SK-N-SH treated with all-trans-retinoic acid at 6 μM for 48 hours (cell line): ENCODE measurements around the gene IL1R1.

Experiments
- ARNTL ChIP-seq: fragments of 450-650 bp; formaldehyde crosslinking; IDR thresholded peaks from 2 replicates; pipeline ENCODE4 v1.5.0; 2020; ENCODE audit warnings: low read depth, mild to moderate bottlenecking, moderate library complexity, borderline replicate concordance
- CSDC2 ChIP-seq: fragments of 250-450 bp; sonication (Bioruptor Pico); IDR thresholded peaks from 2 replicates; pipeline ENCODE4 v1.5.0; 2020; ENCODE audit warnings: mild to moderate bottlenecking, moderate library complexity
- ESRRG ChIP-seq: fragments of 250-450 bp; sonication (Bioruptor Pico); IDR thresholded peaks from 2 replicates; pipeline ENCODE4 v1.6.1; 2021; ENCODE audit warnings: mild to moderate bottlenecking
- ISL1 ChIP-seq: fragments of 250-450 bp; sonication (Bioruptor Pico); IDR thresholded peaks from 2 replicates; pipeline ENCODE4 v2.1.2; 2022; ENCODE audit warnings: mild to moderate bottlenecking, moderate library complexity
- PPARA ChIP-seq: fragments of 250-450 bp; sonication (Bioruptor Pico); IDR thresholded peaks from 2 replicates; pipeline ENCODE4 v1.5.0; 2020; ENCODE audit warnings: mild to moderate bottlenecking, borderline replicate concordance
- RARB ChIP-seq: fragments of 250-450 bp; sonication (Bioruptor Pico); IDR thresholded peaks from 2 replicates; pipeline ENCODE4 v1.8.0; 2021; ENCODE audit warnings: mild to moderate bottlenecking, moderate library complexity
- ZNF565 ChIP-seq: fragments of 450-650 bp; formaldehyde crosslinking; conservative IDR thresholded peaks from 2 replicates; pipeline ENCODE4 v1.5.0; 2020; ENCODE audit warnings: low read depth, mild to moderate bottlenecking, moderate library complexity
- ZNF70 ChIP-seq: fragments of 450-650 bp; formaldehyde crosslinking; IDR thresholded peaks from 2 replicates; pipeline ENCODE4 v1.5.0; 2020; ENCODE audit warnings: mild to moderate bottlenecking, moderate library complexity
- TF ChIP-seq, protein P1 (sequence below): fragments of 250-450 bp; sonication (Bioruptor Pico); IDR thresholded peaks from 2 replicates; pipeline ENCODE4 v1.5.1; 2020; ENCODE audit warnings: low read depth, mild to moderate bottlenecking, moderate library complexity
- TF ChIP-seq, protein P2 (sequence below): fragments of 250-450 bp; sonication (Bioruptor Pico); IDR thresholded peaks from 2 replicates; pipeline ENCODE4 v1.8.0; 2020; ENCODE audit warnings: mild to moderate bottlenecking, moderate library complexity, borderline replicate concordance

GRCh38 chr2:102099536-102100298 is 42.8 kb upstream of the IL1R1 start:
- TF ChIP-seq ESRRG (no peak), ZNF565 (CRISPR knock-in tag) (no peak), ARNTL (no peak), CSDC2 (no peak), PPARA (CRISPR knock-in tag) (no peak), RARB (CRISPR knock-in tag) (no peak), ISL1 (CRISPR knock-in tag) (no peak), ZNF70 (CRISPR knock-in tag) (no peak)
- TF ChIP-seq, protein P1, sequence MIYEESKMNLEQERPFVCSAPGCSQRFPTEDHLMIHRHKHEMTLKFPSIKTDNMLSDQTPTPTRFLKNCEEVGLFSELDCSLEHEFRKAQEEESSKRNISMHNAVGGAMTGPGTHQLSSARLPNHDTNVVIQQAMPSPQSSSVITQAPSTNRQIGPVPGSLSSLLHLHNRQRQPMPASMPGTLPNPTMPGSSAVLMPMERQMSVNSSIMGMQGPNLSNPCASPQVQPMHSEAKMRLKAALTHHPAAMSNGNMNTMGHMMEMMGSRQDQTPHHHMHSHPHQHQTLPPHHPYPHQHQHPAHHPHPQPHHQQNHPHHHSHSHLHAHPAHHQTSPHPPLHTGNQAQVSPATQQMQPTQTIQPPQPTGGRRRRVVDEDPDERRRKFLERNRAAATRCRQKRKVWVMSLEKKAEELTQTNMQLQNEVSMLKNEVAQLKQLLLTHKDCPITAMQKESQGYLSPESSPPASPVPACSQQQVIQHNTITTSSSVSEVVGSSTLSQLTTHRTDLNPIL: no peak
- TF ChIP-seq, protein P2, sequence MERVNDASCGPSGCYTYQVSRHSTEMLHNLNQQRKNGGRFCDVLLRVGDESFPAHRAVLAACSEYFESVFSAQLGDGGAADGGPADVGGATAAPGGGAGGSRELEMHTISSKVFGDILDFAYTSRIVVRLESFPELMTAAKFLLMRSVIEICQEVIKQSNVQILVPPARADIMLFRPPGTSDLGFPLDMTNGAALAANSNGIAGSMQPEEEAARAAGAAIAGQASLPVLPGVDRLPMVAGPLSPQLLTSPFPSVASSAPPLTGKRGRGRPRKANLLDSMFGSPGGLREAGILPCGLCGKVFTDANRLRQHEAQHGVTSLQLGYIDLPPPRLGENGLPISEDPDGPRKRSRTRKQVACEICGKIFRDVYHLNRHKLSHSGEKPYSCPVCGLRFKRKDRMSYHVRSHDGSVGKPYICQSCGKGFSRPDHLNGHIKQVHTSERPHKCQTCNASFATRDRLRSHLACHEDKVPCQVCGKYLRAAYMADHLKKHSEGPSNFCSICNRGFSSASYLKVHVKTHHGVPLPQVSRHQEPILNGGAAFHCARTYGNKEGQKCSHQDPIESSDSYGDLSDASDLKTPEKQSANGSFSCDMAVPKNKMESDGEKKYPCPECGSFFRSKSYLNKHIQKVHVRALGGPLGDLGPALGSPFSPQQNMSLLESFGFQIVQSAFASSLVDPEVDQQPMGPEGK: no peak
